Breast epithelium (tissue), 4 donors: ENCODE results near the gene TMEM74B. TPM values are rescaled to one million over a fixed set of nuclear protein-coding genes. Genes with fewer than 3 reads are reported as not detected.
A peak's percentile ranks its signal among the peaks of the same experiment; 100 is the strongest.

Source experiments
- DNase-seq, 2 donors: peaks; one replicate each; pipeline ENCODE4 v3.0.0-alpha.2; 2019; ENCODE audit warnings: low spot score in 2 of 2
- H3K27ac ChIP-seq, 2 donors: fragments of 200-600 bp; sonication (generic) in 1 of 2; one replicate each; pipeline ENCODE4 v1.5.1; 2016 to 2019; ENCODE audit warnings: mild to moderate bottlenecking in 1 of 2
- H3K27me3 ChIP-seq, 2 donors: fragments of 200-600 bp; sonication (generic) in 1 of 2; one replicate each; pipeline versions ENCODE4 v1.5.1 to v1.6.0; 2017 to 2019; ENCODE audit warnings: control low read depth in 1 of 2, mild to moderate bottlenecking in 1 of 2
- H3K36me3 ChIP-seq: fragments of 200-600 bp; one replicate; pipeline ENCODE4 v1.5.1; 2019
- H3K4me1 ChIP-seq, 2 donors: fragments of 200-600 bp; sonication (generic); one replicate each; pipeline ENCODE4 v1.5.1; 2016 to 2019; ENCODE audit warnings: control low read depth in 1 of 2
- H3K4me3 ChIP-seq, 3 donors: fragments of 200-600 bp; sonication (generic); 1 replicate in 2 of 3; 2 replicates in 1 of 3; pipeline ENCODE4 v1.5.1; 2016 to 2019; ENCODE audit warnings: mild to moderate bottlenecking in 3 of 3, moderate library complexity in 2 of 3
- H3K9me3 ChIP-seq, 2 donors: fragments of 200-600 bp; sonication (generic) in 1 of 2; one replicate each; pipeline ENCODE4 v1.5.1; 2016 to 2019; ENCODE audit warnings: control low read depth in 1 of 2
- CTCF ChIP-seq, 3 donors: fragments of 450-650 bp; IDR thresholded peaks; one replicate each; pipeline ENCODE4 v1.5.1; 2016 to 2017; ENCODE audit warnings: antibody characterized with exemption in 3 of 3, mild to moderate bottlenecking in 3 of 3, moderate library complexity in 3 of 3
- POLR2A ChIP-seq: fragments of 450-650 bp; IDR thresholded peaks from one replicate; pipeline ENCODE4 v1.6.1; 2016; ENCODE audit warnings: antibody characterized with exemption, mild to moderate bottlenecking, moderate library complexity
- POLR2AphosphoS5 ChIP-seq, 3 donors: sonication (generic); formaldehyde crosslinking; IDR thresholded peaks; one replicate each; pipeline ENCODE4 v1.6.1; 2017; ENCODE audit warnings: antibody characterized with exemption in 3 of 3
- intact Hi-C: fragments of 100-400 bp; cut with DNase I; formaldehyde crosslinking; loops from one replicate; pipeline ENCODE4 v1.15.1; 2023; ENCODE audit warnings: low total_unique reads
- total RNA-seq, 3 donors: library from RNA; depleted of rRNA; stranded (reverse); fragments of >200 nt; gene quantifications; one replicate each; pipeline ENCODE4 v1.1.0, GENCODE V29; 2016

Gene TMEM74B
- total RNA-seq: 1 to 10 TPM in 2 of 3 donors, under 1 TPM in 1; 0.73 to 4.3 (median 1.1) TPM

- Histone ChIP-seq H3K9me3 (no peaks in the 10 kb centered on the region), H3K4me1 (no peaks in the 10 kb centered on the region), H3K4me3 (peak within 1 kb of the TSS; percentile 45 to 77 (median 58)), H3K36me3 (no peaks in the 10 kb centered on the region), H3K27me3 (peaks cover 4 to 28% of the 10 kb centered on the region in 2 donors), H3K27ac (no peak within 1 kb of the TSS)
- no peak for TF ChIP-seq POLR2A
- no peak for TF ChIP-seq CTCF (IDR thresholded peaks at IDR 0.05)
- TF ChIP-seq POLR2AphosphoS5 (IDR thresholded peaks at IDR 0.05): no peak
- no peak for DNase-seq
- intact Hi-C loops: no loop called here
These were observed at the start of gene TMEM74B for GRCh38 chr20:1184638-1185315. Gene TMEM74B, minus strand, starts transcription at chr20:1184981. Its CDS starts 1,180 bp downstream, at chr20:1183801.

- no peak overlapping the region for H3K4me3 ChIP-seq
- no peaks in the 10 kb centered on the region for H3K36me3 ChIP-seq
- H3K4me1 ChIP-seq: no peaks in the 10 kb centered on the region
- intact Hi-C loops: no loop called here
- no peak for DNase-seq
- TF ChIP-seq CTCF (IDR thresholded peaks at IDR 0.05) (no peak), POLR2A (no peak), POLR2AphosphoS5 (IDR thresholded peaks at IDR 0.05) (no peak)
- H3K27me3 ChIP-seq: peaks cover 0 to 19% of the 10 kb centered on the region in 2 donors
- H3K9me3 ChIP-seq: no peaks in the 10 kb centered on the region
- H3K27ac ChIP-seq: no peak overlapping the region
These were observed 47.7 kb upstream of the TMEM74B start for GRCh38 chr20:1232286-1233111.

GRCh38 chr20:1229541-1229940 lies 44.8 kb upstream of the TMEM74B start:
- DNase-seq: no peak
- Histone ChIP-seq H3K27ac (no peak overlapping the region), H3K9me3 (no peaks in the 10 kb centered on the region), H3K4me1 (no peaks in the 10 kb centered on the region), H3K36me3 (no peaks in the 10 kb centered on the region), H3K27me3 (peaks cover 0 to 30% of the 10 kb centered on the region in 2 donors), H3K4me3 (no peak overlapping the region)
- intact Hi-C loops: no loop called here
- TF ChIP-seq POLR2A: no peak
- TF ChIP-seq CTCF (IDR thresholded peaks at IDR 0.05): no peak
- TF ChIP-seq POLR2AphosphoS5 (IDR thresholded peaks at IDR 0.05): no peak

- peak within 1 kb of the TSS in 1 of 2 donors; percentile 50 for H3K27ac ChIP-seq
- intact Hi-C loops: no loop called here
- peak within 1 kb of the TSS; percentile 45 to 68 (median 66) for H3K4me3 ChIP-seq
- peaks cover 0 to 30% of the 10 kb centered on the region in 2 donors for H3K27me3 ChIP-seq
- TF ChIP-seq CTCF (IDR thresholded peaks at IDR 0.05) (no peak), POLR2AphosphoS5 (IDR thresholded peaks at IDR 0.05) (no peak)
- peak; percentile 60 to 81 for DNase-seq
- peaks cover 0 to 6% of the 10 kb centered on the region in 2 donors for H3K9me3 ChIP-seq
- no peaks in the 10 kb centered on the region for H3K4me1 ChIP-seq
- no peaks in the 10 kb centered on the region for H3K36me3 ChIP-seq
These were observed 41.2 kb upstream of the TMEM74B start, which contains the start of gene RAD21L1 for GRCh38 chr20:1225783-1226654. Gene RAD21L1, plus strand, starts transcription at chr20:1226044. Its CDS starts 2,410 bp downstream, at chr20:1228454.
